Measurements from ENCODE around the gene PRRT3.

The PRRT3 gene

DNA sequence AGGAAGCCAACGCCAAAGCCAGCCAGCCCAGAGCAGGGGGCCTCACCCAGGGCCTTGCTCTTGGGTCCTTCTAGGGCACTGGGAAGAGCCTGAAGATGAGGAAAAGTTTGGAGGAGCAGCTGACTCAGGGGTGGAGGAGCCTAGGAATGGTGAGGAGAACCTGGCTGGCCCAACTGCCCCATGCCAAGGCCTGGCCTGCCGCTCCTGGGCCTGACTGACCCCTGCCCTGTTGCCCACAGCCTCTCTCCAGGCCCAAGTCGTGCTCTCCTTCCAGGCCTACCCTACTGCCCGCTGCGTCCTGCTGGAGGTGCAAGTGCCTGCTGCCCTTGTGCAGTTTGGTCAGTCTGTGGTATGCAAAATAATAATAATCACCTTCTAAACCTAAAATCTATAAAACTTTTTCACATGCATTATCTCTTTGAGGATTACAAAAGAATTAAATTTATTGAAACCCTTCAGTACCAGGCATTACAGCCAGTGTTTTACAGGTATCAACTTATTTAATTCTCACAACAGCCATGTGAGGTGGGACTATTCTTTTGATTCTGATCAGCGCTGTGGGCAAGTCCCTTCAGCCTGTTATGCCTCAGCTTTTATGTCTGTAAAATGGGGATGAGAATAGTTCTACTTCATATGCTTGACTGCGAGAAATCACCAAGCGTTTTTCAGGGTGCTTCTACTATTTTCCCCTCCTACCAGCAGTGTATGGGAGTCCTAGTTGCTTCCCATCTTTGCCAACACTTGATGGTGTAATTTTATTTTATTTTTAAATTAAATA is 33.8 kb downstream of the PRRT3 start:
- TF ChIP-seq CTCF (IDR thresholded peaks at IDR 0.05; ENCODE audit: extremely low read depth, insufficient read depth, missing control alignments): no peak
- DNase-seq (ENCODE audit: low spot score): no peak
- in situ Hi-C loops (cut with MboI; ENCODE audit: low pct_unique_long_range_greater_than_20kb, low sequenced_read_pairs, unreplicated experiment): no loop called here

GRCh38 chr3:9917820-9918219 is 34.4 kb downstream of the PRRT3 start:
- in situ Hi-C loops (cut with MboI; ENCODE audit: low pct_unique_long_range_greater_than_20kb, low sequenced_read_pairs, unreplicated experiment): no loop called here
- TF ChIP-seq CTCF (IDR thresholded peaks at IDR 0.05; ENCODE audit: extremely low read depth, insufficient read depth, missing control alignments): no peak
- DNase-seq (ENCODE audit: low spot score): no peak

DNA sequence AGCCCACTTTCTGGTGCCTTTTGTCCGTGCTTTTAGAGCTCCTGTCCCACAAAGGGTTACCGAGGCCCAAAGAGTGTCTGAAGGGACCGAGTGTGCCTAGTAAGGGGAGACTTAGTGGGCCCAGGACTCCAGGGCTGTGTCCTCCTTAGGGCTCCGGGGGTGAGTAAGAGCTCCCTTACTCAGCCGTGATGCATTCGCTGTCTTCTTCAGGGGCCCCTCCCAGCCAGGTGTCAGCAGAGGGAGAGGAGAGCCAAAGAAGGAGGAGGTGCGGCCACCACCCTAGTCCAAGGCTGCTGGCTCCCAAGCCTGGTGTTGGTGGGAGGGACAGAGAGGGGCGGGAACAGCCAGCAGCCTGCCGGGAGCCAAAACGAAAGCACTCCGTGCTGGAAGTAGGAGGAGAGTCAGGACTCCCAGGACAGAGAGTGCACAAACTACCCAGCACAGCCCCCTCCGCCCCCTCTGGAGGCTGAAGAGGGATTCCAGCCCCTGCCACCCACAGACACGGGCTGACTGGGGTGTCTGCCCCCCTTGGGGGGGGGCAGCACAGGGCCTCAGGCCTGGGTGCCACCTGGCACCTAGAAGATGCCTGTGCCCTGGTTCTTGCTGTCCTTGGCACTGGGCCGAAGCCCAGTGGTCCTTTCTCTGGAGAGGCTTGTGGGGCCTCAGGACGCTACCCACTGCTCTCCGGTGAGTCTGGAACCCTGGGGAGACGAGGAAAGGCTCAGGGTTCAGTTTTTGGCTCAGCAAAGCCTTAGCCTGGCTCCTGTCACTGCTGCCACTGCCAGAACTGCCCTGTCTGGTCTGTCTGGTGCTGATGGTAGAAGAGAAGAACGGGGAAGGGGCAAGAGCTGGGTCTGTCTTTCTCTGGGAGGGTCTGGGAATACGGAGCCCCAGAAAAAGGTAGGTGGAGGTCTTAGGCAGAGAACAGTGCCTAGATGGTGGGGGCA is 35.2 kb downstream of the PRRT3 start, which contains the start of gene IL17RC:
Gene IL17RC, plus strand, starts transcription at position 365 of the 947 bp plus-strand sequence. Its CDS starts 218 bp downstream, at position 583.
- in situ Hi-C loops (cut with MboI; ENCODE audit: low pct_unique_long_range_greater_than_20kb, low sequenced_read_pairs, unreplicated experiment): no loop called here
- no peak for DNase-seq (ENCODE audit: low spot score)
- TF ChIP-seq CTCF (IDR thresholded peaks at IDR 0.05; ENCODE audit: extremely low read depth, insufficient read depth, missing control alignments): no peak

DNA sequence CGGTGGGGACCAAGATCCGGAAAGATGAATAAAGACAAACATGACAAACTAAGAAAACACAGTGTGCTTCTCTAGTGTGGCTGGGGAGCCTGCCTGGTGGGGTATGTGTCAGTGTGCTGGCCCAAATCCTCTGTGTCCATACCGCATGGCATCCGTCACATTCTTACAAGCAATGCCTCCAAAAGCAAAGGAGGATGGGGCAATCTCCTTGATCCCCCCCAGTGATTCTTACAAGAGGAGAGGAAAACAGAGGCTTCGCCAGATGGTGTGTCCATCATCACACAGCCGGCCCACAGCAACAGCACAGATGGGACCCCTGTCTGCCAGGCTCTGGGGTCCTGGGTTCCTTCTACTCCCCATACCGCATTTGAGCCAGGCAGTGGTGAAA is 35.9 kb downstream of the PRRT3 start:
- in situ Hi-C loops (cut with MboI; ENCODE audit: low pct_unique_long_range_greater_than_20kb, low sequenced_read_pairs, unreplicated experiment): no loop called here
- no peak for DNase-seq (ENCODE audit: low spot score)
- TF ChIP-seq CTCF (IDR thresholded peaks at IDR 0.05; ENCODE audit: extremely low read depth, insufficient read depth, missing control alignments): no peak

GRCh38 chr3:9915254-9916141 is 36.7 kb downstream of the PRRT3 start:
- peak; percentile 38 for TF ChIP-seq CTCF (IDR thresholded peaks at IDR 0.05; ENCODE audit: extremely low read depth, insufficient read depth, missing control alignments)
- in situ Hi-C loops (cut with MboI; ENCODE audit: low pct_unique_long_range_greater_than_20kb, low sequenced_read_pairs, unreplicated experiment): no loop called here
- peak; percentile 50 for DNase-seq (ENCODE audit: low spot score)
